Germinal center (tissue), 1 donor: ENCODE data around the gene REXO4.
"Not testable (repeated sequence)": the region's sequence is repeated elsewhere in the genome, so short reads cannot be mapped to it uniquely, and the experiment has no call there.

ENCODE experiments used
- DNase-seq: peaks from one replicate; pipeline ENCODE4 v3.0.0; 2012; ENCODE audit warnings: mixed read lengths, low spot score

The REXO4 gene

GRCh38 chr9:133386338-133386737 lies 31.5 kb downstream of the REXO4 start:
- DNase-seq: no peak

DNA sequence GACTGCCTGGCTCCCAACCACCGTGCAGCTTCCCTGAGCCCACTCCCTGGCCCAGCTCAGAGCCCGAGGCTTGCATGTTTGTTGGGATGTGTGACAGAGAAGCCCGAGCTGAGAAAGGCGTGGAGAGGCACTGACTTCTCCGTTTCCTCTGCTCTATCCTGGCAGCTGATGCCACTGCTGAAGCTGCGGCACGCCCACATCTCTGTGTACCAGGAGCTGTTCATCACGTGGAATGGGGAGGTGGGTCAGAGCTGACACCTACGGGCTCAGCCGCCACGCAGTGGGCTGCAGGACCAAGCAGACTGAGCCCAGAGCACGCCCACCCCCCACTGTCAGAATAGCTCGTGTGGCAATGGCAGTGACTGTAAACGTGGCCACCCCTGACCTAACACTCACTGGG lies 32.4 kb downstream of the REXO4 start:
- no peak for DNase-seq

DNA sequence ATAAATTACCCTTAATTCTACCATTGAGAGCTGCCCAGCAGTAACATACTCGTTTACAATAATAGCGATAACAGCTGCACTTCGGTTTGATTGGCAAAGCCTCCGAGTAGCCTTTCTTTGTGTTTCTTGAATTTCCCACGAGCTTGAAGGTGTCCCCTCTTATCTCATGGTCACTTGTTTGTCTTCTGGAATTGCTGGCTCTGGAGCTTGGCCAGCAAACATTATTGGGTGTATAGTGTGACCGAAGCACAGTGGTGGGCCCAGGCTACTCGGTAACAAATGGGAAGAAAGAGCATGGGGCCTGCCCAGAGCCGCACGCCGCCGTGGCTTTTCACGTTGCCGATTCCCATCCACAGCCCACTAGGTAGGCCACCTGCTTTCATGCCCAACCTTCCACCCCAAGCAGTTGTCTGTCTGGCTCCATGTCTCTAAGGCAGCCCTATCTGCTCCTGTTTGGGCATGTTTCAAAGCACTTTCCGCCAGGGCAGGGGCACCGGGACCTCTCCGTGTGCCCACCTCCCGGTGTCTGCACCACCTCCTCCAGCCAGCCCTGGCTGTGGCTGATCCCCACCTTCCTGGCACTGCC lies 33.0 kb downstream of the REXO4 start:
- DNase-seq: no peak

DNA sequence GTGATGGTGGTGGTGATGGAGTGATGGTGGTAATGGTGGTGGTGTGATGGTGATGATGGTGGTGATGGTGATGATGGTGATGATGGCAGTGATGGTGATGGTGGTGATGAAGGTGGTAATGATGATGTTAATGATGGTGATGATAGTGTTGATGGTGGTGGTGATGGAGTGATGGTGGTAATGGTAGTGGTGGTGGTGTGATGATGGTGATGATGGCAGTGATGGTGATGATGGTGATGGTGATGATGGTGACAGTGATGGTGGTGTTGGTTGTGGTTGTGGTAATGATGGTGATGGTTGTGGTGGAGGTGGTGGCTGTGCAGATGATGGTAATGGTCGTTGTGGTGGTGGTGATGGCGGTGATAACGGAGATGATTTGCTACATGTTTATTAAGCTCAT lies 34.4 kb downstream of the REXO4 start:
- no peak for DNase-seq

GRCh38 chr9:133382507-133383141 lies 35.2 kb downstream of the REXO4 start:
- DNase-seq: no peak

DNA sequence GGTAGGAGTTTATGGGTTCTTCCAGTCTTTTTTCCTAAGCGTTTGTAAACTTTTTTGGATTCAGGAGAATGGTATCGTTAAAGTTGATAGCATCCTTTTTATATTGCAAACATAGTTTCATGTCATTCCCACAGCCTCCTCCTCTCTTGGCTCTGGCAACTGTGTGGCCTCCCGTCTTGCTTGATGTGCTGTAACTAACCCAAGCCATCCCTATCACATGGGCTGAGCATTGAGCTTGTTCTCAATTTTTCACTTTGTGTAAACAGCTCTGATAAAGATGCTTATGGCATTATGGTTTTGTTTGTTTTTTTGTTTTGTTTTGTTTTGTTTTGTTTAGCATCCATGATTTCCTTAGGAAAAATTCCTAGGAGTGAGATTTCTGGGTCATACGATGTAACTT lies 37.1 kb downstream of the REXO4 start:
- DNase-seq: no peak

DNA sequence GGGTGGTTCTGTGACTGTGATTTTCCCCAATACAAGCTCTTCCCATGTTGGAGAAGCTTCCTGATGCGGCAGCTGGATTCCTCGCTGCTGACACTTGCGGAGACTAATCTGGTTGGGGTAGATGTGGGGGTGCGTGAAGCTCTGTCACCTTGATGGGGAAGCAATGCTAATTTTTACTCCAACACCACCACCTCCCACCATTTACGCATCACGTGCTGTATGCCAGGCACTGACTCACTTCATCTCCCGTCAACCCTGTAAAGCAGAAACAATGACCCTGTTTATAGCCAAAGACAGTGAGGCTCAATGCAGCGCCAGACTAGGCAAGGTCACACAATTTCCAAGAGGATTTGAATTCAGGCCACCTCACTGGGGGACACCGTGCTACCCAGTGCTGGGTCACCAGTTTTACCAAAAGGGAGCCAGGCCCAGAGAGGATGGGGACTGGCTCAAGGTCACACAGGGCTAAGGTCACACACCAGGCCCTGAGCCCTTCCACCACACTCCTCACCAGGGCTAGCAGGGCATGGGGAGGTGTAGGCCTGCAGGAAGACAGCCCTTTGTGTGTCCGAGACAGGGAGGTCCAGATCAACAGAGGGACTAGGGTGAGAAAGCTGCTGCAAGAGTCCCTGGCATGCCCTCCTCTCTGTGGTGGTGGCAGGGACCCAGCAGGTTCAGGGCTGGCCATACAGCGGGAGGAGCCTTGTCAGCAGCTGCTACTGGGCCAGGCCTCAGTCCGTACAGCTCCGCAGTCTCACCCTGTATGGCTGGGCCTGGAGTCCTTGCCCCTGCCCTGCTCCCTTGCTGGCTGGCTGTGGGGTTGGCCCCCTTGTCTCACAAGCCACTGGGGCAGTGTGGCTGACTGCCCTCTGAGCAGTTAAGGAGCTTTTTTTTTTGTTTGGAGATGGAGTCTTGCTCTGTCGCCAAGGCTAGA lies 38.4 kb downstream of the REXO4 start:
- DNase-seq: no peak

DNA sequence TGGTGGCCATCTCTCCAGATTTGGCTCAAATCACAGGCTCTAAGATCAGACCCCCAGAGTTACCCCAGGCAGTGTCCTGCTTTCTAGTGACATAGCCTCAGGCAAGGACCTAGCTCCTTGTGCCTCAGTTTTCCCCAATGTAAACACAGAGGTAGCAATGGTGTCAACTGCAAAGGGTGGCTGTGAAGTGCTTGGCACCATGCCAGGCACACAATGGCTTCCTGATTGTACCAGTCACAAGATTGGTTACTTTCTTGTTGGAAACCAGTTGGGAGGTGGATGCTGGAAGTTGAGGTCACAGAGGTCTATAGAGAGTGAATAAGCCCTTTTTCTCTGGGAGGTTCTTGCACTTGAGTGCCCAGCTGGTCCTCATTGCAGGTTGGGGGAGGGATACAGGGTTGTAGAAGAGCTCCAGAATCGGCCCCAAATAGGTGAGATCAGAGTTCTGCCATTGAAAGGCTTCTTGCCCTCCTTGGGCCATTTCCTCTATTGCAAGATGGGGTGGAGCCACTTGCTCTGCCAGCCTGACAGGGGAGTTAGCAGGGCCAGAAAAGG lies 39.3 kb downstream of the REXO4 start:
- no peak for DNase-seq

DNA sequence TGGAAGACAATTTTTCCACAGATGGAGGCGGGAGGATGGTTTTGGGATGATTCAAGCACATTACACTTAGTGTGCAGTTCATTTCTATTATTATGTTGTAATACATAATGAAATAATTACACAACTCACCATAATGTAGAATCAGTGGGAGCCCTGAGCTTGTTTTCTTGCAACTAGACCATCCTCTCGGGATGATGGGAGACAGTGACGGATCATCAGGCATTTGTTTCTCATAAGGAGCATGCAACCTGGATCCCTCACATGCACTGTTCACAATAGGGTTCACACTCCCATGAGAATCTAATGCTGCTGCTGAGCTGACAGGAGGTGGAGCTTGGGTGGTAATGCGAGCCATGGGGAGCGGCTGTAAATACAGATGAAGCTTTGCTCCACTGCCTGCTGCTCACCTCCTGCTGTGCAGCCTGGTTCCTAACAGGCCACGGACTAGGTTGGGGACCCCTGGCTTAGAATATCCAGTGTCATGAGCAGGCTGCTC lies 40.0 kb downstream of the REXO4 start:
- DNase-seq: no peak

GRCh38 chr9:133377280-133377679 lies 40.5 kb downstream of the REXO4 start:
- not testable (repeated sequence) for DNase-seq

DNA sequence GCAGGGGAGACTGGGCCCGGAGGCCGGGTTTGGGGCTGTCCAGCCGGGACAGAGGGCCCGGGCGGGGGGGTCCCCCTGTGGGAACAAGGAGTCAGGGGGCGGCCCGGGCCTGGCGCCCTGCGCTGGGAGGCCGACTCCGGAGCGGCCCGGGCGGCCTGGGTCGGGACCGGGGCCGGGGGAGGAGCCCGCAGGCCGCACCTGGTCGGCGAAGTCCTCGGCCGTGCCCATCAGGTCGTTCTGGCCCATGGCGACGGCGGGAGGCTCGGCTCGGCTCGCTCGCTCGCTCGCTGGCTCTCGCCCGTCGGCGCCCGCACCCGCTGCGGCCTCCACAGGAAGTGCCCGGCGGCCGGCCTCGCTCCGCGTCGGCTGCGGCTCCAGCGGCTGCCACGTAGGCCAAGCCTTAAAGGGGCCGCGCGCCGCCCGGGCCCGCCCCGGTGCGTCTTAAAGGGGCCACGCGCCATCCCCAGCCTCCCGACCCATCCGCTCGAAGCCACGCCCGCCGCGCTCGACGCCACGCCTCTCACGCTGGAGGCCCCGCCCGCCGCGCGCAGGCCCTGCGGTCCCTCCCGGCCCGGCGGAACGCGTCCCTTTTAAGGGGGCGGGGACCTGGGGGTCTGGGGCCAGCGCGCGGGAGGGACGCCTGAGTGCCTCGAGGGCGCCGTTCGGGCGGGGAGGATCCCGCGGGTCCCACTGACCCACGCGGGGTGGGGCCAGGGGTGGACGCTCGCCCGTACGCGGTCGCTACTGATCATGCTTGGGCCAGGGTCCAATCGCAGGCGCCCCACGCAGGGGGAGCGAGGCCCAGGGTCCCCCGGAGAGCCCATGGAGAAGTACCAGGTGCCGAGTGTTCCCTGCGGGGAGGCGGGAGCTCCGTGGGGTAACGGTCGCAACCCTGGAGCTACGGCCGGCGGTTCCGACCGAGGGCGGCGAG lies 41.8 kb downstream of the REXO4 start, which contains the start of the genes STKLD1 and SURF4:
STKLD1 (plus strand) TSS at position 643 of the 931 bp plus-strand sequence; CDS start at position 751, 108 bp downstream.
SURF4 (minus strand) TSS at position 337 of the 931 bp plus-strand sequence; CDS start at position 246, 91 bp downstream.
- DNase-seq: peak; percentile 99

- no peak for DNase-seq
Measured at GRCh38 chr9:133375116-133375723, 42.6 kb downstream of the REXO4 start.

- DNase-seq: no peak
Measured at GRCh38 chr9:133374612-133375115, 43.1 kb downstream of the REXO4 start.

DNA sequence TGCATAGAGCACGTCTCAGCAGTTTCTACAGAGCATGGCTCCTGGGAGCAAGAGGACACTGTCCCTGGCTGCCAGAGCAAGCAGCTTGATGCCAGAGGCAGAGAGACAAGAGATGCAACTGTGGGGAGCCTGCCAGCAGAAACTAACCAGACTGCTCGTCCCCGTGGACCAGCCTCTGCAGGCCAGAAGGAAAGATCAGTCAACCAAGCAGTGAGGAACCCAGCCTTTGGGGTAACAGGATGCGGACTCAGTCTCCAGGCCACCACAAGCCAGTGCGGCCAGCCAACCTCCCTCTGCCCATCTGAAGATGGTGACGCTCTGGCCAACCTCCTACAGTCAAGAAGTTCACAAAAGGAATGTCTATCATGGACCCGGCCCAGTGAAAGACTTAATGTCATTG lies 45.7 kb downstream of the REXO4 start:
- DNase-seq: no peak

DNA sequence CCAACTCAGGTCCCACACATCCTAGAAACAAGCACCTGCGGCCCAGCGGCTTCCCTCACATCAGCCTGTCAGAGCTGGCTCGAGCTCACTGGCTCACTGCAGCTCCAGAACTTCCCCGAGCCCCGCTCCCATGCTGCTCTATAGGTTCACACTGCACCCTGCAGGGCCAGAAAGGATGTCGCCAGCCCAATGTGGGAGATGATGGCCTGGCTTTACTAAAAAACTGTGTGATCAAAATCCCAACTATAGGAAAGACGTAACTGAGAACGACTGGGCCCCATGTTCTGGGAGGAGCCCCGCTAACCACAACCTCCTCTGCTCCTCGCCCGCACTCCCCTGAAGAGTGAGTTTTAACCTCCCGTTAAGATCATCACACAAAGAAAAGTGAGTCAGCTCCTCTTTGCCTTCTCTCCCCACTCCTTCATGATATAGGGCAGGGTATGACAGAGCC lies 46.5 kb downstream of the REXO4 start:
- DNase-seq: no peak

GRCh38 chr9:133370685-133371084 lies 47.1 kb downstream of the REXO4 start:
- no peak for DNase-seq

DNA sequence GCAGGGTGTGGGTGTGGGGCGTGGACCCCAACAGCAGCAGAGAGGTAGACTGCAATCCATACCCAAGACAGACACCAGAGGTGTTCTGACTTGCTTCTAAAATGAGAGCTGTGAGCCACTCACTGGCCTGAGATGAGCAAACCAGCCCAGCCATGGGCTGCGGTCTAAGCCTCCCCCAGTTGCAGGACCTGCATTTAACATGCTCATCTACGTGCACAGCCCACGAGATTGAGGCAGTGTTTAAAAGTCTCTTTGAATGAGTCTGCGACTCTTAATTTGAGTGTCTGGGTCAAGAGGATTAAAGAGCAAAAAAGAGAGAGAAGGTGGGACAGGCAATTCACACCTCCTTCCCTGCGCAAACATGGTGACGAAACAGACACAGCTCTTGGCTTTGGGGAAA lies 47.9 kb downstream of the REXO4 start:
- DNase-seq: no peak

GRCh38 chr9:133369422-133369821 lies 48.4 kb downstream of the REXO4 start:
- DNase-seq: no peak

DNA sequence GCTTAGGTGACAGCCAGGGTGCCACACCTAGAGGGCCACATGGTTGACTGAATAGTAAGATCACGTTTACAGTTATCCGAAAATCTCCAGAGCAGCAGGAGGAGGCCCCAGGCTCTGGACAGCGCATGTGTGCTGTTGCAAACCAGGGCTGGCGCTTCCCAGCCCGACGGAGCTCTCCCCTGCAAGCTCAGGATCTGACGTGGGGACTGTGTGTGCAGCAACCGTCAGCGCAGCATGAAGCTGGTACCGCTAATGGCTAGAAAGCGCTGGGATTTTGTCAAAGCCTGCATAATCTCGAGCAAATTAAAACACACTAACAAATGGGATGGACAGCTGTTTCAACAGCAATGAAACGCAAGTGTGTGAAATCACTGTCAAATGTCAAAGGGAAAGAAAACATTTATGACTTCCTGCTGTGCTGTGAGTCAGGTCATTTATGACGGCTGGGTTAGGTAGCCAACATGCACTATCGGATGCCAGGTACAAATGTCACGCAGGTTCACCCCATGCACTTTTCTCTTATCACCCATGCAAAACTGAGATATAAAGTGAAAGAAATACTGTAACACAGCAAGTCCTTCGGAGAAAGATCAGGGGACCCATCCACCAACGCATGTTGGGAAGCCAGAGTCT lies 49.4 kb downstream of the REXO4 start:
- no peak for DNase-seq

DNA sequence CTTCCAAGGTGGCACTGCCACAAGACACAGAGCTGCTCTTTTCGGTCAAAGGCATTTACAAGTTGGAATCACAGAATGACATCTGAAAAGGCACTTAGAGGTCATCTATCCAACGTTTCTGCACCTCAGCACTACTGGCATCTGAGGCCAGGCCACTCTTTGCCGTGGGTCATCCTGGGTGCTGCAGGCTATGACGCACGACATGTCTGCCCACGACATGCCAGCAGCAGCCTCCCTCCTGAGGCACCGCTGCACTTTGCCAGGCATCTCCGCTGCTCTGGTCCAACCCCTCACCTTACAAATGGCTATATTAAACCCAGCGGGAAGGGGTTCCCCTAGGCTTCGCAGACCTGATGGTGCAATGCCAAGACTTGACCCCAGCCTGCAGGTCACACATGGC lies 50.0 kb downstream of the REXO4 start:
- DNase-seq: no peak
